Lower lobe of right lung (tissue), 2 donors: Measurements from ENCODE around the gene RBFOX2. TPM values are rescaled to one million over a fixed set of nuclear protein-coding genes. Genes with fewer than 3 reads are reported as not detected.
A peak's percentile ranks its signal among the peaks of the same experiment; 100 is the strongest.

ENCODE experiments used
- ATAC-seq, 2 donors: fragments of 200-7000 bp; cut with Tn5 transposase; one replicate each; pipeline ENCODE4 v1.9.1; 2020 to 2022; ENCODE audit warnings: mild to moderate bottlenecking in 2 of 2, moderate library complexity in 2 of 2
- DNase-seq: peaks from one replicate; pipeline ENCODE4 v3.0.0-alpha.2; 2020
- H3K27ac ChIP-seq: fragments of 200-600 bp; one replicate; pipeline ENCODE4 v1.8.0; 2022
- H3K27me3 ChIP-seq: fragments of 200-600 bp; one replicate; pipeline ENCODE4 v1.8.0; 2022; ENCODE audit warnings: low read depth
- H3K36me3 ChIP-seq: fragments of 200-600 bp; one replicate; pipeline ENCODE4 v1.8.0; 2022; ENCODE audit warnings: mild to moderate bottlenecking
- H3K4me1 ChIP-seq: fragments of 200-600 bp; one replicate; pipeline ENCODE4 v1.8.0; 2022
- H3K4me3 ChIP-seq: fragments of 200-600 bp; one replicate; pipeline ENCODE4 v1.8.0; 2022; ENCODE audit warnings: mild to moderate bottlenecking
- H3K9me3 ChIP-seq: fragments of 200-600 bp; one replicate; pipeline ENCODE4 v1.8.0; 2022
- CTCF ChIP-seq: fragments of 200-600 bp; IDR thresholded peaks from one replicate; pipeline ENCODE4 v1.8.0; 2022; ENCODE audit warnings: antibody characterized with exemption, mild to moderate bottlenecking
- intact Hi-C: fragments of 100-400 bp; cut with DNase I; formaldehyde crosslinking; loops from one replicate; pipeline ENCODE4 v1.11.0; 2022
- total RNA-seq: library from RNA; stranded (reverse); fragmentation: NEBNext Ultra II Directional; extraction: Animal tissue kit (Norgen Biotek cat#: 25700); gene quantifications from one replicate; pipeline ENCODE4 v1.2.1, GENCODE V29; 2021
- donor health status: DM: no; HTN: yes; CAD: no; lungs with severe emphysema.

The RBFOX2 gene
- total RNA-seq, 1 donor from 2014 or later = 50.1 TPM

- Histone ChIP-seq H3K27me3 (no peaks in the 10 kb centered on the region), H3K36me3 (no peaks in the 10 kb centered on the region), H3K4me1 (peaks cover 21% of the 10 kb centered on the region), H3K27ac (no peak overlapping the region), H3K9me3 (no peaks in the 10 kb centered on the region), H3K4me3 (no peak overlapping the region)
- DNase-seq = no peak
- intact Hi-C loops = no loop called here
- peak; percentile 23 to 46 for ATAC-seq
- peak; percentile 50 for TF ChIP-seq CTCF
Observed at GRCh38 chr22:35842954-35843353, 185.7 kb downstream of the RBFOX2 start.

DNA sequence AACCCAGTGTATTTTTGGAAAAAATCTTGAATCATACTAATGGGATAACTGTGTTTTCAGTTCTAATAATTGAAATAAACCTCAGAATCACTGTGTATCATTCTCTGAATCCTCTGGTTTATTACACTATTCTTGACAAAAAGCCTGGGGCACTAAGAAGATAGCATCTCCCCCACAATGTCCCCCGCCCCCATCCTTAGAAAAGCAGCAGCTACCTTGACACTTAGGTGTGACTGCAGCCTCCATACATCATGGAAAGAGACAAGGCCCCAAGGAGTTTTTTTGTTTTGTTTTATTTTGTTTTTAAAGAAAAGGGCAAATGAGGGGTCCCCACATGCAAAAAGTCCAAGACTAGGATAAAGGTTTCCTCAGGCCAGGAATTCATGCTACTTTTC, 186.1 kb downstream of the RBFOX2 start:
- no peak for TF ChIP-seq CTCF
- DNase-seq (no peak), ATAC-seq (no peak)
- no peak overlapping the region for H3K27ac ChIP-seq
- H3K9me3 ChIP-seq = no peaks in the 10 kb centered on the region
- H3K27me3 ChIP-seq = no peaks in the 10 kb centered on the region
- no peaks in the 10 kb centered on the region for H3K36me3 ChIP-seq
- intact Hi-C loops = no loop called here
- no peak overlapping the region for H3K4me3 ChIP-seq
- peaks cover 25% of the 10 kb centered on the region for H3K4me1 ChIP-seq

GRCh38 chr22:35841907-35842518, 186.6 kb downstream of the RBFOX2 start:
- H3K4me1 ChIP-seq = peaks cover 30% of the 10 kb centered on the region
- no peaks in the 10 kb centered on the region for H3K27me3 ChIP-seq
- no peak overlapping the region for H3K27ac ChIP-seq
- no peak for DNase-seq
- ATAC-seq = no peak
- no peaks in the 10 kb centered on the region for H3K9me3 ChIP-seq
- no peaks in the 10 kb centered on the region for H3K36me3 ChIP-seq
- H3K4me3 ChIP-seq = no peak overlapping the region
- no peak for TF ChIP-seq CTCF
- intact Hi-C loops = no loop called here

DNA sequence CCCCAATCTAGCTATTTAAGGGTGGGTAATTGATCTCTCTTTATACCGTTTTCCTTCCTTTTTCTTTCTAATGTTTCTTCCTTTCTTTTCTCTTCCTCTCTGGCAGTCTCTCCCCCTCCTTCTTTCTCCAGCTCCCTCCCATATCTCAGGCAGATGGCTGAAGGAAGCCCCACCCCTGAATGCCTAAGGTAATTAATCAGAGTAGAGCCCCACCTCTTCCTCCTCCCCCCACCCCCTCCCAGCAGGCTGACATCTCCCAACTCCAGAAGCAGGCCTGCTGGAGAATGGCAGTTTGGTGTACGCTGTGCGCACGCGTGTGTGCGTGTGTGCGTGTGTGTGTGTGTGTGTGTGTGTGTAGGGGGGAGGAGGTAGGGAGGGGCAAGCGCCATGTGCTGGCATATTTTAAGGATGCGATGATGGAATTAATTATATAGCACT, 188.3 kb downstream of the RBFOX2 start:
- TF ChIP-seq CTCF = no peak
- Histone ChIP-seq H3K36me3 (no peaks in the 10 kb centered on the region), H3K4me3 (peak overlapping the region; percentile 56), H3K27me3 (no peaks in the 10 kb centered on the region), H3K27ac (peak overlapping the region; percentile 70), H3K4me1 (peaks cover 47% of the 10 kb centered on the region), H3K9me3 (no peaks in the 10 kb centered on the region)
- ATAC-seq (peak; percentile 94 to 97), DNase-seq (peak; percentile 84)
- intact Hi-C loops = no loop called here

DNA sequence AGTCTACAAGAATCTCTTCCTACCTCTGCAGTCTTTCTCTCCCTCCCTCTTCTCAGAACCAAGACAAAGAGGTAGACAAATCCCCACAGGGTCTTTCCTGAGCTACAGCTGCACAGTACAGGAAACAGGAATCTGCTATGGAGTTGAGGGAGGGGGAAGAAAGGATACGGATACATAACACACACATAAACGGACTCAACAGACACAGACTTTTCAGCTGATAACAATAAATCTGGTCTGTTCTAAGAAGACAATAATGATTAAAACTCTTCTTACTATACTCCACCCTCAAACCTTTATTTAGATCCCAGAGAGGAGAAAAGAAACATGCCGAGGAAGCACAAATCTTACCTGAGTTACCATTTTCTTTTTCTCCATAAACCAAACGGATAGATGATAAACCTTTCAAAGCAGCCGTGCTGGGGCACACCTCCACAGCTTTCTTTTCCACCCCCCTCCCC, 188.8 kb downstream of the RBFOX2 start:
- no peaks in the 10 kb centered on the region for H3K36me3 ChIP-seq
- intact Hi-C loops = no loop called here
- H3K4me3 ChIP-seq = peak overlapping the region; percentile 56
- DNase-seq (no peak), ATAC-seq (peak; percentile 5 to 35)
- peaks cover 52% of the 10 kb centered on the region for H3K4me1 ChIP-seq
- no peaks in the 10 kb centered on the region for H3K27me3 ChIP-seq
- H3K9me3 ChIP-seq = no peaks in the 10 kb centered on the region
- TF ChIP-seq CTCF = no peak
- H3K27ac ChIP-seq = peak overlapping the region; percentile 70
